HepG2 (cell line): ENCODE results near the gene KMT2B. TPM values are rescaled to one million over a fixed set of nuclear protein-coding genes. Genes with fewer than 3 reads are reported as not detected.

Experiments used
- FOXO1 ChIP-seq: sonication (generic); formaldehyde crosslinking; IDR thresholded peaks from 2 replicates; pipeline ENCODE4 v1.4.0; 2020; ENCODE audit warnings: missing genetic modification reagents
- KDM4B ChIP-seq: sonication (generic); formaldehyde crosslinking; IDR thresholded peaks from 2 replicates; pipeline ENCODE4 v1.4.0; 2020; ENCODE audit warnings: missing genetic modification reagents
- MTA1 ChIP-seq: sonication (generic); formaldehyde crosslinking; IDR thresholded peaks from 2 replicates; pipeline ENCODE4 v1.4.0; 2020; ENCODE audit warnings: missing genetic modification reagents, mild to moderate bottlenecking, borderline replicate concordance
- MXI1 ChIP-seq: IDR thresholded peaks from 3 replicates; pipeline ENCODE4 v1.6.1; 2012; ENCODE audit warnings: low read depth, low read length, inconsistent platforms, borderline replicate concordance
- NR2C2 ChIP-seq: sonication (generic); formaldehyde crosslinking; IDR thresholded peaks from 2 replicates; pipeline ENCODE4 v1.4.0; 2020; ENCODE audit warnings: missing genetic modification reagents, mild to moderate bottlenecking, moderate library complexity, borderline replicate concordance
- PBX2 ChIP-seq: IDR thresholded peaks from 2 replicates; pipeline ENCODE4 v1.6.1; 2016; ENCODE audit warnings: control low read depth
- TRIM24 ChIP-seq: sonication (generic); formaldehyde crosslinking; IDR thresholded peaks from 2 replicates; pipeline ENCODE4 v1.8.0; 2022; ENCODE audit warnings: mild to moderate bottlenecking, missing genetic modification reagents
- ZHX1 ChIP-seq: sonication (generic); formaldehyde crosslinking; IDR thresholded peaks from 2 replicates; pipeline ENCODE4 v1.8.1; 2022; ENCODE audit warnings: low read depth, mild to moderate bottlenecking, missing genetic modification reagents
- ZMYM2 ChIP-seq: sonication (generic); formaldehyde crosslinking; IDR thresholded peaks from 2 replicates; pipeline ENCODE4 v1.8.0; 2022; ENCODE audit warnings: mild to moderate bottlenecking, missing genetic modification reagents
- ZNF614 ChIP-seq: IDR thresholded peaks from 2 replicates; pipeline ENCODE4 v1.6.1; 2018; ENCODE audit warnings: missing biosample characterization, missing genetic modification reagents, inconsistent platforms, borderline replicate concordance
- ZNF619 ChIP-seq: sonication (generic); formaldehyde crosslinking; IDR thresholded peaks from 2 replicates; pipeline ENCODE4 v1.4.0; 2020; ENCODE audit warnings: mild to moderate bottlenecking, missing genetic modification reagents
- polyA plus RNA-seq, 8 experiments: library from polyadenylated mRNA; depleted of rRNA in 3 of 8; stranded (reverse) in 7 of 8; unstranded in 1 of 8; fragments of >200 nt; fragmentation: Illumina TruSeq in 4 of 8; extraction: Trizol in 4 of 8; gene quantifications; 2 replicates each; pipeline versions ENCODE4 v1.2.1 to v1.2.3, GENCODE V29; 2011 to 2016; ENCODE audit warnings: low read depth in 4 of 8, missing spikeins in 1 of 8, mixed read lengths in 1 of 8; ENCODE audit not compliant: insufficient read depth in 1 of 8
- total RNA-seq, 5 experiments: library from RNA; depleted of rRNA; stranded (reverse); fragments of >200 nt; fragmentation: Illumina TruSeq; extraction: Trizol; gene quantifications; 2 replicates each; pipeline ENCODE4 v1.2.3, GENCODE V29; 2016; ENCODE audit warnings: low read depth in 1 of 5
- TF ChIP-seq, protein P1 (sequence below): sonication (generic); formaldehyde crosslinking; IDR thresholded peaks from 2 replicates; pipeline ENCODE4 v1.5.1; 2020; ENCODE audit warnings: mild to moderate bottlenecking, missing genetic modification reagents, borderline replicate concordance
- TF ChIP-seq, protein P2 (sequence below): sonication (generic); formaldehyde crosslinking; IDR thresholded peaks from 2 replicates; pipeline ENCODE4 v1.4.0; 2020; ENCODE audit warnings: missing genetic modification reagents, mild to moderate bottlenecking, borderline replicate concordance

The KMT2B gene
- total and polyA plus RNA-seq, 2 of the 13 experiments (the other 11 are each of a cell fraction or from before 2014, with no cell fraction given): 6.2 to 16.9 TPM

GRCh38 chr19:35767288-35768081 lies 49.7 kb downstream of the KMT2B start (continued):
- TF ChIP-seq MXI1 (peak; percentile 22; the same call in 1 of the 3 replicates), ZNF619 (CRISPR knock-in tag) (no peak), ZNF614 (CRISPR knock-in tag) (peak; percentile 26; the same call in 1 of the 2 replicates), NR2C2 (CRISPR knock-in tag) (0 out of 2 replicates have a peak, but pooled peaks have one; percentile 22), ZHX1 (CRISPR knock-in tag) (no peak), FOXO1 (CRISPR knock-in tag) (0 out of 2 replicates have a peak, but pooled peaks have one; percentile 10), ZMYM2 (CRISPR knock-in tag) (no peak), TRIM24 (no peak), KDM4B (CRISPR knock-in tag) (0 out of 2 replicates have a peak, but pooled peaks have one; percentile 43), MTA1 (0 out of 2 replicates have a peak, but pooled peaks have one; percentile 32), PBX2 (CRISPR knock-in tag) (no peak)
- TF ChIP-seq, protein P1, sequence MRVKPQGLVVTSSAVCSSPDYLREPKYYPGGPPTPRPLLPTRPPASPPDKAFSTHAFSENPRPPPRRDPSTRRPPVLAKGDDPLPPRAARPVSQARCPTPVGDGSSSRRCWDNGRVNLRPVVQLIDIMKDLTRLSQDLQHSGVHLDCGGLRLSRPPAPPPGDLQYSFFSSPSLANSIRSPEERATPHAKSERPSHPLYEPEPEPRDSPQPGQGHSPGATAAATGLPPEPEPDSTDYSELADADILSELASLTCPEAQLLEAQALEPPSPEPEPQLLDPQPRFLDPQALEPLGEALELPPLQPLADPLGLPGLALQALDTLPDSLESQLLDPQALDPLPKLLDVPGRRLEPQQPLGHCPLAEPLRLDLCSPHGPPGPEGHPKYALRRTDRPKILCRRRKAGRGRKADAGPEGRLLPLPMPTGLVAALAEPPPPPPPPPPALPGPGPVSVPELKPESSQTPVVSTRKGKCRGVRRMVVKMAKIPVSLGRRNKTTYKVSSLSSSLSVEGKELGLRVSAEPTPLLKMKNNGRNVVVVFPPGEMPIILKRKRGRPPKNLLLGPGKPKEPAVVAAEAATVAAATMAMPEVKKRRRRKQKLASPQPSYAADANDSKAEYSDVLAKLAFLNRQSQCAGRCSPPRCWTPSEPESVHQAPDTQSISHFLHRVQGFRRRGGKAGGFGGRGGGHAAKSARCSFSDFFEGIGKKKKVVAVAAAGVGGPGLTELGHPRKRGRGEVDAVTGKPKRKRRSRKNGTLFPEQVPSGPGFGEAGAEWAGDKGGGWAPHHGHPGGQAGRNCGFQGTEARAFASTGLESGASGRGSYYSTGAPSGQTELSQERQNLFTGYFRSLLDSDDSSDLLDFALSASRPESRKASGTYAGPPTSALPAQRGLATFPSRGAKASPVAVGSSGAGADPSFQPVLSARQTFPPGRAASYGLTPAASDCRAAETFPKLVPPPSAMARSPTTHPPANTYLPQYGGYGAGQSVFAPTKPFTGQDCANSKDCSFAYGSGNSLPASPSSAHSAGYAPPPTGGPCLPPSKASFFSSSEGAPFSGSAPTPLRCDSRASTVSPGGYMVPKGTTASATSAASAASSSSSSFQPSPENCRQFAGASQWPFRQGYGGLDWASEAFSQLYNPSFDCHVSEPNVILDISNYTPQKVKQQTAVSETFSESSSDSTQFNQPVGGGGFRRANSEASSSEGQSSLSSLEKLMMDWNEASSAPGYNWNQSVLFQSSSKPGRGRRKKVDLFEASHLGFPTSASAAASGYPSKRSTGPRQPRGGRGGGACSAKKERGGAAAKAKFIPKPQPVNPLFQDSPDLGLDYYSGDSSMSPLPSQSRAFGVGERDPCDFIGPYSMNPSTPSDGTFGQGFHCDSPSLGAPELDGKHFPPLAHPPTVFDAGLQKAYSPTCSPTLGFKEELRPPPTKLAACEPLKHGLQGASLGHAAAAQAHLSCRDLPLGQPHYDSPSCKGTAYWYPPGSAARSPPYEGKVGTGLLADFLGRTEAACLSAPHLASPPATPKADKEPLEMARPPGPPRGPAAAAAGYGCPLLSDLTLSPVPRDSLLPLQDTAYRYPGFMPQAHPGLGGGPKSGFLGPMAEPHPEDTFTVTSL: no peak
- TF ChIP-seq, protein P2, sequence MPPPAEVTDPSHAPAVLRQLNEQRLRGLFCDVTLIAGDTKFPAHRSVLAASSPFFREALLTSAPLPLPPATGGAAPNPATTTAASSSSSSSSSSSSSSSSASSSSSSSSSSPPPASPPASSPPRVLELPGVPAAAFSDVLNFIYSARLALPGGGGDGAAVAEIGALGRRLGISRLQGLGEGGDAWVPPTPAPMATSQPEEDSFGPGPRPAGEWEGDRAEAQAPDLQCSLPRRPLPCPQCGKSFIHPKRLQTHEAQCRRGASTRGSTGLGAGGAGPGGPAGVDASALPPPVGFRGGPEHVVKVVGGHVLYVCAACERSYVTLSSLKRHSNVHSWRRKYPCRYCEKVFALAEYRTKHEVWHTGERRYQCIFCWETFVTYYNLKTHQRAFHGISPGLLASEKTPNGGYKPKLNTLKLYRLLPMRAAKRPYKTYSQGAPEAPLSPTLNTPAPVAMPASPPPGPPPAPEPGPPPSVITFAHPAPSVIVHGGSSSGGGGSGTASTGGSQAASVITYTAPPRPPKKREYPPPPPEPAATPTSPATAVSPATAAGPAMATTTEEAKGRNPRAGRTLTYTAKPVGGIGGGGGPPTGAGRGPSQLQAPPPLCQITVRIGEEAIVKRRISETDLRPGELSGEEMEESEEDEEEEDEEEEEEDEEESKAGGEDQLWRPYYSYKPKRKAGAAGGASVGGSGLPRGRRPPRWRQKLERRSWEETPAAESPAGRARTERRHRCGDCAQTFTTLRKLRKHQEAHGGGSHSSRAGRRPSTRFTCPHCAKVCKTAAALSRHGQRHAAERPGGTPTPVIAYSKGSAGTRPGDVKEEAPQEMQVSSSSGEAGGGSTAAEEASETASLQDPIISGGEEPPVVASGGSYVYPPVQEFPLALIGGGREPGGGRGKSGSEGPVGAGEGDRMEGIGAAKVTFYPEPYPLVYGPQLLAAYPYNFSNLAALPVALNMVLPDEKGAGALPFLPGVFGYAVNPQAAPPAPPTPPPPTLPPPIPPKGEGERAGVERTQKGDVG (CRISPR knock-in tag): peak; percentile 81; the same call in 1 of the 2 replicates
